ENCODE measurements around the gene LTO1. TPM values are rescaled to one million over a fixed set of nuclear protein-coding genes. Genes with fewer than 3 reads are reported as not detected.

LTO1 gene
- total and polyA plus RNA-seq, 2 of the 13 experiments (the other 11 are each of a cell fraction or from before 2014, with no cell fraction given), result 11.8 to 15.0 TPM

GRCh38 chr11:69638941-69639681 is 36.0 kb downstream of the LTO1 start (continued):
- TF ChIP-seq ZBED4 (CRISPR knock-in tag; IDR thresholded peaks at IDR 0.05; ENCODE audit: borderline replicate concordance) (peak; percentile 88), MAZ (IDR thresholded peaks at IDR 0.05; ENCODE audit: borderline replicate concordance, low read depth, low read length) (peak; percentile 54; the same call in 1 of the 2 replicates), MAZ (CRISPR knock-in tag; IDR thresholded peaks at IDR 0.05; ENCODE audit: low read depth) (peak; percentile 59; the same call in 1 of the 2 replicates), ZIK1 (CRISPR knock-in tag; IDR thresholded peaks at IDR 0.05; ENCODE audit: borderline replicate concordance, low read depth) (no peak), SOX6 (IDR thresholded peaks at IDR 0.05) (no peak), SOX6 (CRISPR knock-in tag; IDR thresholded peaks at IDR 0.05) (peak; percentile 58; the same call in 1 of the 2 replicates), E2F5 (CRISPR knock-in tag; conservative IDR thresholded peaks at IDR 0.05) (no peak), ZNF10 (CRISPR knock-in tag; IDR thresholded peaks at IDR 0.05; ENCODE audit: borderline replicate concordance, low read depth) (no peak), TFDP1 (CRISPR knock-in tag; IDR thresholded peaks at IDR 0.05; ENCODE audit: borderline replicate concordance) (peak; percentile 49; the same call in 1 of the 2 replicates), ZNF207 (IDR thresholded peaks at IDR 0.05; ENCODE audit: borderline replicate concordance) (no peak), ZBTB21 (CRISPR knock-in tag; IDR thresholded peaks at IDR 0.05) (no peak), ZNF350 (CRISPR knock-in tag; IDR thresholded peaks at IDR 0.05; ENCODE audit: borderline replicate concordance, low read depth) (no peak; the same call in 1 of the 2 replicates), THAP8 (CRISPR knock-in tag; IDR thresholded peaks at IDR 0.05; ENCODE audit: borderline replicate concordance) (no peak), USF2 (IDR thresholded peaks at IDR 0.05; ENCODE audit: low read depth, low read length) (no peak), USF2 (CRISPR knock-in tag; IDR thresholded peaks at IDR 0.05; ENCODE audit: borderline replicate concordance) (no peak), ZBTB1 (CRISPR knock-in tag; IDR thresholded peaks at IDR 0.05; ENCODE audit: borderline replicate concordance) (no peak), MXD4 (CRISPR knock-in tag; IDR thresholded peaks at IDR 0.05) (no peak), HHEX (CRISPR knock-in tag; IDR thresholded peaks at IDR 0.05) (no peak), NRL (CRISPR knock-in tag; IDR thresholded peaks at IDR 0.05; ENCODE audit: borderline replicate concordance) (no peak)

Data from HepG2 (cell line).